Stimulated activated CD8-positive, alpha-beta memory T cell treated with anti-CD3 and anti-CD28 coated beads, Interleukin-4, amount 100 ng/mL, for 4 hours (primary cell): ENCODE data around the gene CRAT.

Experiments used
- DNase-seq, 2 donors: peaks; one replicate each; pipeline ENCODE4 v3.0.0-alpha.2; 2020; ENCODE audit warnings: low read depth in 2 of 2, low spot score in 1 of 2

The CRAT gene

DNA sequence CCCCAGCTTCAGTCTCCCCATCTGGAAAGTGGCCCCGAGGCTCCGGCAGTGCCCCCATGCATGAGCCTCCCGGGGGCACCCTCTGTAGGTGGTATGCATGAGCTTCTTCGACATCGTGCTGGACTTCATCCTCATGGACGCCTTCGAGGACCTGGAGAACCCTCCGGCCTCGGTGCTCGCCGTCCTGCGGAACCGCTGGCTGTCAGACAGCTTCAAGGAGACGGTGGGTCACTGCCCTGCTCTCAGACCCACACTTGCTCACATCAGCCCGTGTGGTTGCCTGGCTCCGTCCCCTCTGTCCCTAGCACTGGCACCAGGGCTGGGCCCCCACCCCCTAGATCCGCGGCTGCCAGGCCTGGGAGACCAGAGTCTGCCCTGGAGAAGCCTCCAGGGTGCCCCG is 42.5 kb downstream of the CRAT start:
- DNase-seq = no peak

DNA sequence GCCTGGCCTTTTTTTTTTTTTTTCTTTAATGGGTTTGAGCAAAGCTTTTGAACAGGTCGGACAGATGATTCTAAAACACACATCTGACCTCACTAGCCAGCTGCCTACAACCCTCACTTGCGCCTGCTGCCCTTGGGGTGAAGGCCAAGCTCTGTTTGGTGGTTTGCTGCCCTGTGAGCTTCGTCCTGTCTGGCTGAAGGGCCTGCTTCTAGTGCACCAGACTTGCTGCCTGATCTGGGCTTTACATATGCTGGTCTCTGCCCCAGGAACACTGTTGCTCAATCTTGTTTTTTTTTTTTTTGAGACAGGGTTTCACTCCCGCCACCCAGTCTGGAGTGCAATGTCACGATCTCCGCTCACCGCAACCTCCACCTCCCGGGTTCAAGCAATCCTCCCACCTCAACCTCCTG is 46.1 kb downstream of the CRAT start:
- no peak for DNase-seq

DNA sequence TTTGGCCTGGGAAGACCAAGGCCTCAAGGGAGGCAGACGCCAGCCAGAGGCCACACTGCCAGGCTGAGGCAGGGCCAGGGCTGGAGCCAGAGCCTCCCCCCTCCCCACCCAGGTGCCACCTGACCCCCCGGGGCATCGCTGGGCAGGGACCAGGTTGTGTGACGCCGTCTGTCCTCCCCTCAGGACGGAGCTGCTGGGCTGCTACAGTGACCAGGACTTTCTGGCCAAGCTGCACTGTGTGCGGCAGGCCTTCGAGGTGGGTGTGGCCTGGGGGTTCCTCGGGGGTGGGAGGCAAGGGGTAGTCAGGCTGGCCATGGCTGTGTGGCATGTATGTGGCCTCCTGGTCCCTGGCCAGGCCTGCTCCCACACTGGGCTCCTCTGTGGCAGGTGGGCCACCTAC is 47.5 kb downstream of the CRAT start:
- no peak for DNase-seq

DNA sequence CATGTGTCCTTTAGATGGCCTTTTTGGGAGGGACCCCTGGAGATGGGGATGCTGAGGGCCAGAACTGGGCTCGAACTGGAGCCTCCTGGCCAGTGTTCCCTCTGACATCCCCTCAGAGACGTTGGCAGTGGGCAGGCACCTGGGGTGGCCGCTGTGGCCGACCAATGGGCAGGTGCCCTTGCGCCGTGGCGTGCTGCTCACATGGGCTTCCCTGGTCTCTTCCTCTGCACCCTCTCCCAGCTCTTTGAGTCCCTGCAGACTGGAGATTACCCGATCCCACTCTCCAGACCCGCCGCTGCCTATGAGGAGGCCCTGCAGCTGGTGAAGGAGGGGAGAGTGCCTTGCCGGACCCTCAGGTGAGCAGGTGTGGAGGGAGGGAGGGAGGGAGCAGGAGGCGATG is 49.6 kb downstream of the CRAT start:
- DNase-seq = no peak

DNA sequence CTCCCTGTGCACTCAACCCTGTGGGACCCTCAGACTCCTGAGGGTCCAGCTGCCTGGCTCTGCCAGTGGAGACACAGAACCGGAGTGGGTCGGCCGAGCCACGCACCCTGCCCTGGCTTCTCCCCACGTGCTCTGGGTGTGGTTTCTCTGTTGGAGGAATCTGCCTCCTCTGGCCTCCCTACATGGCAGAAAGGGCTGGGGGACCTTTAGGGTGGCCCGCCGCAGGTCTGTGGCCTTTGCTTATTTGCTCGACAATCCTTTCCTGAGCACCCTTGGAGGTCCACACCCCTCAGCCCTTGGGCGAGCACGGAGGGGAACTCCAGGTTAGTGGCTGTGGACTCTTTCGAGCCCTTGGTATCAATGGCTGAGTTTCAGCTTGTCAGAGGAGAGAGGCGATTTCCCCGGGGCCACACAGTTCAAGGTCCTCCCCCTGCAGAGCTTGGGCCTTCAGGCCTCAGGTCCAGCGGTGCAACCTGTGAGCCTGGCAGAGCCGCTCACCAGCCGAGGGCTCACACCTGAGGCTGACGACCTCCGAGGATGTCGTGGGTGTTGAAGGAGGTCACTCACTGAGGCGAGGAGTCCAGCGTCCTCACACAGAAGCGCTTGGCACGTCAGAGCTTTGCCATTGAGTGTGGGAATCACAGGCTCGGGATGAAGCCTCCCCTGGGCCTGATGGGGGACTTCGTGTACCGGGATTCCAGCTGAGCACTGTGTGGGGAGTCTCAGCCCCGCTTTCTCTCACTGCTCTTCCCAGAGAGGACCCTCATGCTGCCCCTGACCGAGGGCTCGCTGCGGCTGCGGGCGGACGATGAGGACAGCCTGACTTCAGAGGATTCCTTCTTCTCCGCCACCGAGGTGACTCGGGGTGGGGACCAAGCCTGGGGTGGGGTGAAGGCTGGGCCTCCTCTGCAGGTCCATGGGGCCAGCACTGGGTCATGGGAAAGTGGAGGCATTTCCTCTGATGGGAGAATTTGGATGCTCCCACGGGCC is 50.5 kb downstream of the CRAT start:
- DNase-seq = no peak

DNA sequence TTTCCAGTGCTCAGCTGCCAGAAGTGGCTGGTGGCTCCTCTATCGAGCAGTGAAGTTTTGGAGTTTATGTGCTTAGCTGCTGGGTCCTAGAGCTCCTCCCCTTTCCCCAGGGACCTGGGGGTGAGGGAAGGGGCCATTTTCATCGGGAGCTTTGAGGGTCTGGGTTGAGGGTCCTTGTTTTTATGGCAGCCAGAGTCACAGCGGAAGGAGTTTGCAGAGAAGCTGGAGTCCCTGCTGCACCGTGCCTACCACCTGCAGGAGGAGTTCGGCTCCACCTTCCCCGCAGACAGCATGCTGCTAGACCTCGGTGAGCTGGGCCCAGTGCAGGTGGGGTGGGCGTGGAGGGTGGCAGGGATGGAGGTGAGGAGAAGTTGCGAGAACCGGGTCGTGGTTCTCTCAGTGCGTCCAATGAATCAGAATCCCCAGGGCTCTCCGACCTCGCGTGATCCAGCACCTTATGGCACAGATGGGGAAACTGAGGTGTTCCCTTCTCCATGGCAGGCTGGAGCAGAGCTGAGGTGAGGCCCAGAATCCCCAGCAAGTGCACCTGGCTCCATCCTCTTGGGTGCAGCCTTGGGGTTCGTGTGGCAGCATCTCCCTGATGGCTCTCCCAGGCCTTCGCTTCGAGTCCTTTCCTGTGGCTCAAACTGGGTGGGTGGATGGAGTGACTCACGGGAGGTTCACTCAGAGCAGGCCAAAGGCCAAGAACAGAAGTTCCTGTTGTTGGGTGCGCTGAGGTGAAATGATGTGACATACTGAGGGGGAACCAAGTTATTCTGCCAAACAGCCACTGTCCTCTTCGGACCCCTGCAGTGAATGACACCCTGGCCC is 51.4 kb downstream of the CRAT start:
- DNase-seq = no peak

DNA sequence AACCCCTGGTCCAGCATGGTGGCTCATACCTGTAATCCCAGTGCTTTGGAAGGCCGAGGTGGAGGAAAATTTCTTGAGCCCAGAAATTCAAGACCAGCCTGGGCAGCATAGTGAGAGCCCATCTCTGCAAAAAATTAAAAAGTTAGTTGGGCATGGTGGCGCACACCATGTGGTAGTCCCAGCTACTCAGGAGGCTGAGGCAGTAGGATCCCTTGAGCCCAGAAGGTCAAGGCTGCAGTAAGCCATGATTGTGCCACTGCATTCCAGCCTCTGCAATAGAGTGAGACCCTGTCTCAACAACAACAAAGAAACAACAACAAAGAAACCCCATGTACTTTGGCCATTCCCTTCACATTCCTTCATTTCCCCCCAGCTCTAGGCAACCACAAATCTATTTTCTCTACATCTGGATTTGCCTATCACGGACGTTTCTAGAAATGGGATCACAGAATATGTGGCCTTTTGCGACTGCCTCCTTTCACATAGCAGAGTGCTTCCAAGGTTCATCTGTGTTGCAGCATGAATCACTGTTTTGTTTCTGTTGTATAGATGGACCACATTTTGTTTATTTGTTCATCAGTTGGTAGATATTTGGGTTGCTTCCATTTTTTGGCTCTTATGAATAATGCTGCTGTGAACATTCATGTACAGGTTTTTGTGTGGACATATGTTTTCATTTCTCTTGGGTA is 56.3 kb downstream of the CRAT start:
- DNase-seq = no peak

DNA sequence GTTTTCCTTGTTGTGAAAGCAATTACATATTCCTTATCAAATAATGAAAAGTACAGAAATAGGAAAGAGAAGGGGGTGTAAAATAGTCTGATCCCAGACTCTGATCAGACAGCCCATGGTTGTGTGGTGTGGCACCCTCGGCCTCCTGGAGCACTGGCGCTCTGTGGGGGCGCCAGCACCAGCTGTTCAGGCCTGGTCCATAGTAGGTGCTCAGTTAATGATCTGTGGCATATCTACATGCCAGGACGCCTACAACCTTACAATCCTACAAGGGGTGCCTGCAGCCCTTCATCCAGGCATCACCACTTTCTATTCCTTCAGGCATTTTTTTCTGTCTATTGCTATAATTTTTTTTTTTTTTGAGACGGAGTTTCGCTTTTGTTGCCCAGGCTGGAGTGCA is 57.6 kb downstream of the CRAT start:
- DNase-seq = no peak

DNA sequence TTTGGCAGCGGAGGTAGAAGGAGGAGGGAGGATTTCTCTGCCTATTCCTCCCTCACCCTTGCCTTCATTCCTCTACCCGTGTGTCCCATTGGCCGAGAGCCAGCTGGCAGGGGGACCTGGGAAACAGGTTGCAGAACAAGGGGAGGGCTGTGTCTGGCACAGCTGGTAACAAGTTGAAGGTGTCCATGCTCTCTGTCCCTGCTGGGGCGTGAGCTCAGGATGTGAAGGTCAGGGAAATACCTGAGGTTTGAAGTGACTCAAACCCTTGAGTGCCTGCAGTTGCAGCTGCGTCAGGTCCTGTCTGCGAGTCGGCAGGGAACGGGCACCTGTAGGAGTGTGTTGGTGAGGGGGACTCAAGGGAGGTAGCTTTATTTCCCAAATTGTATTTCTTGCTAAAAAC is 58.0 kb downstream of the CRAT start:
- no peak for DNase-seq
